OCI-LY1 (cell line): ENCODE data around the gene EIF3L.

Experiments
- H2AFZ ChIP-seq: fragments of 200-600 bp; sonication (generic), shearing (Covaris generic); 2 replicates; pipeline ENCODE4 v1.6.0; 2014; ENCODE audit warnings: antibody characterized with exemption, mild to moderate bottlenecking, low read length
- H3F3A ChIP-seq: fragments of 200-600 bp; sonication (generic), shearing (Covaris generic); 2 replicates; pipeline ENCODE4 v1.6.0; 2014; ENCODE audit warnings: mild to moderate bottlenecking, antibody characterized with exemption, low read length, moderate library complexity; ENCODE audit not compliant: insufficient read depth
- H3K27ac ChIP-seq: fragments of 200-600 bp; sonication (generic); 2 replicates; pipeline ENCODE4 v1.5.1; 2014; ENCODE audit warnings: low read length, mixed run types, mild to moderate bottlenecking, low read depth; ENCODE audit not compliant: poor library complexity, severe bottlenecking
- H3K27me3 ChIP-seq: fragments of 200-600 bp; sonication (generic); 2 replicates; pipeline ENCODE4 v1.6.0; 2014; ENCODE audit warnings: antibody characterized with exemption, mild to moderate bottlenecking, low read length, moderate library complexity; ENCODE audit not compliant: insufficient read depth
- H3K36me3 ChIP-seq: fragments of 200-600 bp; sonication (generic); 2 replicates; pipeline ENCODE4 v1.6.1; 2014; ENCODE audit warnings: mild to moderate bottlenecking, antibody characterized with exemption, low read length, moderate library complexity, mixed read lengths; ENCODE audit not compliant: insufficient read depth
- H3K4me1 ChIP-seq: fragments of 200-600 bp; sonication (generic); 2 replicates; pipeline ENCODE4 v1.5.1; 2014; ENCODE audit warnings: mild to moderate bottlenecking, low read length, moderate library complexity; ENCODE audit not compliant: insufficient read depth, severe bottlenecking
- H3K4me2 ChIP-seq: fragments of 200-600 bp; sonication (generic), shearing (Covaris generic); 2 replicates; pipeline ENCODE4 v1.6.1; 2014; ENCODE audit warnings: low read length
- H3K4me3 ChIP-seq: fragments of 200-600 bp; sonication (generic); 2 replicates; pipeline ENCODE4 v1.5.1; 2014; ENCODE audit warnings: low read length, low read depth, mild to moderate bottlenecking, mixed read lengths; ENCODE audit not compliant: poor library complexity, severe bottlenecking
- H3K79me2 ChIP-seq: fragments of 200-600 bp; shearing (Covaris generic); 2 replicates; pipeline ENCODE4 v1.6.1; 2016; ENCODE audit warnings: mixed run types, low read length, mixed read lengths; ENCODE audit not compliant: insufficient read depth
- H3K9ac ChIP-seq: fragments of 200-600 bp; sonication (generic), shearing (Covaris generic); 2 replicates; pipeline ENCODE4 v1.6.1; 2014; ENCODE audit warnings: mild to moderate bottlenecking, low read length, mixed read lengths
- H3K9me2 ChIP-seq: fragments of 200-600 bp; sonication (generic), shearing (Covaris generic); 2 replicates; pipeline ENCODE4 v1.6.1; 2014; ENCODE audit warnings: low read depth, mild to moderate bottlenecking, low read length, mixed read lengths
- H3K9me3 ChIP-seq: fragments of 200-600 bp; shearing (Covaris generic); 2 replicates; pipeline ENCODE4 v1.6.1; 2014; ENCODE audit warnings: low read length, mixed read lengths
- H4K20me1 ChIP-seq: fragments of 200-600 bp; sonication (generic), shearing (Covaris generic); 2 replicates; pipeline ENCODE4 v1.6.0; 2016; ENCODE audit warnings: mild to moderate bottlenecking, low read length; ENCODE audit not compliant: insufficient read depth
- EZH2 ChIP-seq: fragments of 200-600 bp; sonication (generic), shearing (Covaris generic); IDR thresholded peaks from 2 replicates; pipeline ENCODE4 v1.8.0; 2017; ENCODE audit warnings: borderline replicate concordance, mixed run types, mild to moderate bottlenecking, antibody characterized with exemption, low read length, moderate library complexity, mixed read lengths
- TF ChIP-seq, protein P1 (sequence below): fragments of 200-600 bp; sonication (generic), shearing (Covaris generic); IDR thresholded peaks from 2 replicates; pipeline ENCODE4 v1.5.1; 2017; ENCODE audit warnings: mild to moderate bottlenecking, antibody characterized with exemption, low read length, moderate library complexity, mixed read lengths

The EIF3L gene

DNA sequence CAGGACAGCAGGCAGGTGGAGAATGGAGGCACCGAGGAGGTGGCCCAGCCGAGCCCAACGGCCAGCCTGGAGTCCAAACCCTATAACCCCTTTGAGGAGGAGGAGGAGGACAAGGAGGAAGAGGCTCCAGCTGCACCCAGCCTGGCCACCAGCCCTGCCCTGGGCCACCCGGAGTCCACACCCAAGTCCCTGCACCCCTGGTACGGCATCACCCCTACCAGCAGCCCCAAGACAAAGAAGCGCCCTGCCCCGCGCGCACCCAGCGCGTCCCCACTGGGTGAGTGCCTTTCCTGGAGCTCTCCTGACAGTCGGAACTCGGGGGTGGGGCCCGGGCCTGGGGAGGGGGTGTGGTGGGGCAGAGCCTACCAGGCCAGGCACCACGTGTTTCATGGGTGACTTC is 76.5 kb downstream of the EIF3L start:
- Histone ChIP-seq H3K36me3 (peaks cover 23% of the 10 kb centered on the region; the same call in 1 of the 2 replicates), H3K27me3 (no peaks in the 10 kb centered on the region), H3K9me2 (no peaks in the 10 kb centered on the region), H3K4me3 (no peak overlapping the region), H3K4me1 (no peaks in the 10 kb centered on the region), H3K27ac (no peak overlapping the region), H3K9ac (no peak overlapping the region), H2AFZ (no peak overlapping the region), H3K4me2 (no peak overlapping the region), H3K9me3 (no peaks in the 10 kb centered on the region), H3F3A (no peaks in the 10 kb centered on the region), H3K79me2 (no peaks in the 10 kb centered on the region), H4K20me1 (no peaks in the 10 kb centered on the region)
- TF ChIP-seq, protein P1, sequence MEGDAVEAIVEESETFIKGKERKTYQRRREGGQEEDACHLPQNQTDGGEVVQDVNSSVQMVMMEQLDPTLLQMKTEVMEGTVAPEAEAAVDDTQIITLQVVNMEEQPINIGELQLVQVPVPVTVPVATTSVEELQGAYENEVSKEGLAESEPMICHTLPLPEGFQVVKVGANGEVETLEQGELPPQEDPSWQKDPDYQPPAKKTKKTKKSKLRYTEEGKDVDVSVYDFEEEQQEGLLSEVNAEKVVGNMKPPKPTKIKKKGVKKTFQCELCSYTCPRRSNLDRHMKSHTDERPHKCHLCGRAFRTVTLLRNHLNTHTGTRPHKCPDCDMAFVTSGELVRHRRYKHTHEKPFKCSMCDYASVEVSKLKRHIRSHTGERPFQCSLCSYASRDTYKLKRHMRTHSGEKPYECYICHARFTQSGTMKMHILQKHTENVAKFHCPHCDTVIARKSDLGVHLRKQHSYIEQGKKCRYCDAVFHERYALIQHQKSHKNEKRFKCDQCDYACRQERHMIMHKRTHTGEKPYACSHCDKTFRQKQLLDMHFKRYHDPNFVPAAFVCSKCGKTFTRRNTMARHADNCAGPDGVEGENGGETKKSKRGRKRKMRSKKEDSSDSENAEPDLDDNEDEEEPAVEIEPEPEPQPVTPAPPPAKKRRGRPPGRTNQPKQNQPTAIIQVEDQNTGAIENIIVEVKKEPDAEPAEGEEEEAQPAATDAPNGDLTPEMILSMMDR, result no peak
- no peak for TF ChIP-seq EZH2

DNA sequence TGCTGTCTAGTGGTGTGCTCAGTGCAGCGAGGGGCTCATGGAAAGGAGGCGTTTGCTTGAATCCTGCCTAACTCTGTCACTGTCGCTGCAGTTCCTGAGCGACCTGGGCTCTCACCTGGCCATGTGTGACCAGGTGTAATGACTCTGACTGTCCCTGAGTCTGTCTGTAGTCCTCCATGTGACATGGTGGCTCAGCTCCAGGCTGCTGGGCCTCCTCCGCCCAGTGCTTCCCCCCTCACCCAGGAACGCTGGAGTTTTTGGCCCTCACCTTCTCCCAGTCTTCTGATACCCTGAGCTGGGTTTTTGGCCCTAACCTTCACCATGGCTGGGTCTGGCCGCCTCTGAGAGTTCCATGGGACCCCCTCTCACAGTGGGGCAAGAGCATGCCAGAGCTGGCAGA is 77.1 kb downstream of the EIF3L start:
- no peak overlapping the region for H3K4me2 ChIP-seq

DNA sequence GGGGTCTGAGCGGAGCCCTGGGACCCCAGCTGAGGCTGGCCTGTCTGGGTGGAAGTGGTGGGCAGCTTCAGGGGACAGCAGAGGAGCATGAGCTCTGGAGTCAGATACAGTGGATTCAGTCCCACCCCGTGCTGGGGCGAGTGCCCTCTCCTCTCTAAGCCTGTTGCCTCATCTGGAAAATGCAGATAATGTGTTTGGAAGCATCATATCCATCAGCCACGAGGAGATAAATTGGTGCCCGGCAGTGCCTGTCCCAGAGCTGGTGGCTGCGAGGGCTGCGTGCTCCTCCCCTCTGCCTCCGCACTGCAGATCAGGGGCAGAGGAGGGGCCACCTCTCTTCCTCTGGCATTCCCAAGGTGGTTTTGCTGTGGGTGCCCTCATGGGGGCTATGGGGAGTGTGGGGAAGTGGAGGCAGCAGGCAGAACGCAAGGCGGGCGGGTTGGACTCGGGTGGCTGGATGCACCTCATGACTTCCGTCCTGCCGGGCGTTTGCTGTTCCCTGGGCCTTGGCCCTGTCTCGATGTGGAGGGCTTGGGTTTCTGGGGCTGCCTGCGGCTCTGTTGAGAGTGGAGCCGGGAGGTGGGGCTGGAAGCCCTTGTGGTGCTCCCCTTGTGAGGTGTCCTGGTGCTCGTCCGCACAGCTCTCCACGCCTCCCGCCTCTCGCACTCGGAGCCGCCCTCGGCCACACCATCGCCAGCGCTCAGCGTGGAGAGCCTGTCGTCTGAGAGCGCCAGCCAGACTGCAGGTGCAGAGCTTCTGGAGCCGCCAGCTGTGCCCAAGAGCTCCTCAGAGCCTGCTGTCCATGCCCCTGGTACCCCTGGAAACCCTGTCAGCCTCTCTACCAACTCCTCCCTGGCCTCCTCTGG is 77.8 kb downstream of the EIF3L start:
- no peak overlapping the region for H3K27ac ChIP-seq
- H3K4me3 ChIP-seq, result no peak overlapping the region
- H3K79me2 ChIP-seq, result no peaks in the 10 kb centered on the region
- no peak overlapping the region for H2AFZ ChIP-seq
- peaks cover 28% of the 10 kb centered on the region; the same call in 1 of the 2 replicates for H3K36me3 ChIP-seq
- H3K27me3 ChIP-seq, result no peaks in the 10 kb centered on the region
- no peak overlapping the region for H3K4me2 ChIP-seq
- no peak for TF ChIP-seq EZH2
- TF ChIP-seq, protein P1, result no peak
- no peaks in the 10 kb centered on the region for H3K4me1 ChIP-seq
- H3K9me3 ChIP-seq, result no peaks in the 10 kb centered on the region
- no peaks in the 10 kb centered on the region for H4K20me1 ChIP-seq
- no peaks in the 10 kb centered on the region for H3K9me2 ChIP-seq
- H3K9ac ChIP-seq, result no peak overlapping the region
- H3F3A ChIP-seq, result no peaks in the 10 kb centered on the region

More for the DNA sequence above, 77.1 kb downstream of the EIF3L start:
- Histone ChIP-seq H3K4me1 (no peaks in the 10 kb centered on the region), H3K9me2 (no peaks in the 10 kb centered on the region), H3K79me2 (no peaks in the 10 kb centered on the region), H3K27ac (no peak overlapping the region), H3K9me3 (no peaks in the 10 kb centered on the region), H3K4me3 (no peak overlapping the region), H3F3A (no peaks in the 10 kb centered on the region), H4K20me1 (no peaks in the 10 kb centered on the region), H3K36me3 (peaks cover 23% of the 10 kb centered on the region; the same call in 1 of the 2 replicates), H2AFZ (no peak overlapping the region), H3K9ac (no peak overlapping the region), H3K27me3 (no peaks in the 10 kb centered on the region)
- TF ChIP-seq EZH2, result no peak
- TF ChIP-seq, protein P1, result no peak
